GM21526 (cell line): ENCODE measurements around the gene TRIM8.
"Not testable (repeated sequence)": the region's sequence is repeated elsewhere in the genome, so short reads cannot be mapped to it uniquely, and the experiment has no call there.

Experiments used
- ATAC-seq: cut with Tn5 transposase; IDR thresholded peaks from one replicate; pipeline ENCODE4 v1.9.1; 2021; ENCODE audit warnings: moderate library complexity; ENCODE audit not compliant: unreplicated experiment, low FRiP score

Gene TRIM8

GRCh38 chr10:102682981-102683380 lies 38.7 kb downstream of the TRIM8 start:
- no peak for ATAC-seq

DNA sequence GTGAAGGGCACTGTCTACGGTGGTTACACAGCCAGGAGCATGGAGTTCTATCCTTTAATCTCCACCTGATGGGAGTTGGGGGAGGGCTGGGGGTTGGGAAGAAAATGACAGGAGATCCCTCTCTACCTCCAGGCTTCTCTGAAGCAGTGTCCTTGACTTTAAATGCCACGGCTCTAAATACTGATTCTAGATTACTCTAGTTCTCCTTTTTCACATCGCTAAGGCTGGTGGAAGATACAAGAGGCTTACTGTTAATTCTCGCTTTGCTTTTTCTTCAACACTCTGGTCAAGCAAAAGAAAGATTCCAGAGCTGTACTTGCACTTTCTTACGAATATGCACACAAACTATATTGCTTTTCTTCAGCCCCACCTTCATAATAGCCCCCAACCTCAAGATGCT lies 39.5 kb downstream of the TRIM8 start:
- no peak for ATAC-seq

- no peak for ATAC-seq
These were observed 47.2 kb downstream of the TRIM8 start for GRCh38 chr10:102691285-102692066.

GRCh38 chr10:102695401-102695800 lies 51.1 kb downstream of the TRIM8 start:
- ATAC-seq, result not testable (repeated sequence)

DNA sequence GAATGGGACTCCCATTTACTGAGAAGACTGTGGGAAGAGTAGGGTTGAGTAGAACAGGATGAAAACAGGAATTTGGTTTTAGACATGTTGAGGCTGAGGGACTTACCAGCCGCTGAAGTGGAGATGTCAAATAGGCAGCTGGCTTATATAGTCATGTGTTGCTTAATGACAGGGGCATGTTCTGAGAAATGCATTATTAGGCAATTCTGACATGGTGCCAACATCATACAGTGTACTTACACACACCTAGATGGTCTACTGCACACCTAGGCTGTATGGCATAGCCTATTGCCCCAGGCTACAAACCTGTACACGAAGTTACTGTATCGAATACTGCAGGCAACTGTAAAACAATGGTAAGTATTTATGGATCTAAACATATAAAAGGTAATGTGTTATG lies 52.5 kb downstream of the TRIM8 start:
- ATAC-seq, result no peak

DNA sequence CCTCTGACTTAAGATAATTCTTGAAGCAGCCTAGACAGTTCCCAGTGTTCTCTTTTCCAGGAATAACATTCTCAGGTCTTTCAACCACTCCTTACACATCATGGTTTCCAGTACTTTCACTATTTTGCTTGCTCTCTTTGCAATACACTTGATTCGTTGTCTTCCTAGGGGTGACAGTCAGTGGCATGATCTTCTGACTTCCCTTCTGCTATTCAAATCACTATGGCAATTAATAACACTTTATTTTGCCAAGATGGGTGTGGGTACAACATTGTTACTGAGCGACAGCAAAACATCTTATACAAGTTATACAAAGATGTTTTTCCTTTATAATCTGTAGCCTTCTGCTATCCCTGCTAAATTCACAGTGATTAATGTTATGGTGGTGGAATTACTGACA lies 54.6 kb downstream of the TRIM8 start:
- no peak for ATAC-seq

- ATAC-seq, result no peak
These were observed 57.0 kb downstream of the TRIM8 start for GRCh38 chr10:102701272-102701671.

- no peak for ATAC-seq
These were observed 57.5 kb downstream of the TRIM8 start for GRCh38 chr10:102701796-102702195.

DNA sequence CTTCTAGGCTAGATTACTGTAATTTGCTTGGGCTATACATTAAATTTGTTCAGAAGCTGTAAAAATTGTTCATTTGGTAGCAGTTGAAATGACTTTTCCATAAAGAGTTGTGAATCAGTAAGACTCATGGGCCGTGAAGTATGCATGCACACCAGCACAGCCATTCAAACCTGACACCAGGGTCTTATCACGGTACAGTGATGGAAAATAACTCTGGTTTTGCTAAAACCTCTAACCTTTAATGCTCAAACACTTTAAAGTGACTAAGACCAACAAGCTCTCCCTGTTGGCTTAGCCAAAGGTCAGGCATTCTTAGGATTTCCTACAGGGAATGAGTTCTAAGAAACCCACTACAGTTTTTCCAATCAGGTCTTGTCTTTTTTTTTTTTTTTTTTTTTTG lies 58.5 kb downstream of the TRIM8 start:
- ATAC-seq, result no peak

DNA sequence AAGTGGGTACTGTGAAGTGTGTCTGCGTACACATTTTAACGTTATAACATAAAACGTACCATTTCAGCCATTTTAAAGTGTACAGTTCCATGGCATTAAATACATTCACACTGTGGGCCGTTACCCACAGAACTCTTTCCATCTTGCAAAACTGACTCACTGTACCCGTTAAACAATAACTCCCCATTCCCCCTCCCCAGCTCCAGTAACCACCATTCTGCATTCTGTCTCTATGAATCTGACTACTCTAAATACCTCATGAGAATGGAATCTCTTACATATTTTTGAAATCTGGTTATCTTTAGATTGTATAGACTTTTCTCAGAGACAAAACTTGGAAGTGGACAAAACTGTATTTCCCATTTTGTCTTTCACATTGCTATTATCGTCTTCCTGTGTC lies 60.6 kb downstream of the TRIM8 start:
- no peak for ATAC-seq

- ATAC-seq, result no peak
These were observed 61.3 kb downstream of the TRIM8 start for GRCh38 chr10:102705531-102705930.
